ENCODE data around the gene CACNA1D.

The CACNA1D gene

DNA sequence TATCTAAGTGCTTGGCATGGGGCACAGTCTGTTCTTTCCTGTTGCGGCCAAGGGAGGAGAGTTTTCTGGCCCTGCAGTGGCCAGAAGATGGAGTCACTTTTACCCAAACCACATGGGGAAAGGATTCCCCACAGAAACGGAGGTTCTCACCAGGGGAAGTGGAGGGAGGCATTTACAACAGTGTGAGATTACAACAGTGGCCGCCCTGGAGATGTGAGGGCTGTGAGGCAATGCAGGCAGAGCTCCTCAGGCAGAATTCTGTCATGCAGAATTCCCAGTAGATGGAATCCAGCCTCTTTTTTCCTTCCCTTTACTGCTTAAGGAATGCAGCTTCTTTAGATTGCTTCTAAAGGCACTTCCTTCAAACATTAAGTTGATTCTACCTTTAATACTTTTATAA is 83.1 kb downstream of the CACNA1D start:
- no peak overlapping the region for H3K9ac ChIP-seq (ENCODE audit: low read length in 2 of 2)
- no peaks in the 10 kb centered on the region for H3K27me3 ChIP-seq (ENCODE audit: control insufficient read depth in 1 of 2, insufficient read depth in 2 of 2, low read length in 2 of 2)
- H3K36me3 ChIP-seq (ENCODE audit: control insufficient read depth in 2 of 2, insufficient read depth in 2 of 2, low read length in 2 of 2) = no peaks in the 10 kb centered on the region
- no peak overlapping the region for H3K27ac ChIP-seq (ENCODE audit: low read length)
- H3K9me3 ChIP-seq (ENCODE audit: control insufficient read depth in 2 of 2, low read length in 2 of 2) = no peaks in the 10 kb centered on the region
- H3K4me3 ChIP-seq (ENCODE audit: low read length in 2 of 2) = no peak overlapping the region
- H3K4me1 ChIP-seq (ENCODE audit: control insufficient read depth, insufficient read depth, low read length) = peaks cover 9% of the 10 kb centered on the region

DNA sequence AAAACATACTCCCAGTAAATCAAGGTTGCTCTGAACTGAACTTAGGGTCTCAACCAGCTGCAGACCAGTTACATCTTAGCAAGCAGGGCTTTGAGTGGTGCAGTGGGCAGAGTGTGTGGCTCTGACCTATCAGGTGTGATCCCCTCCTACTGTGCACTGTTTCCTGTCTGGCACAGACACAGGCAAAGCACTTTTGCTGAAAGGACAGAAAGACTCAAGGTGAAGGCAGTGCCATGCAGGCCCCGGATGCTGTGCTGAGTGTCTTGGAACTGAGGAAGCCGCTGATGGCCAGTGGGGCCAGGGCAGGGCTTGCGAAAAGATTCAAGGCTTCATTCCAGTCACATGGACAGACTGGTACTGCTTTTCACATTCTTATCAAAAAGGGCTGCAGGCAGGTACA is 85.2 kb downstream of the CACNA1D start:
- no peaks in the 10 kb centered on the region for H3K36me3 ChIP-seq (ENCODE audit: control insufficient read depth in 2 of 2, insufficient read depth in 2 of 2, low read length in 2 of 2)
- H3K9ac ChIP-seq (ENCODE audit: low read length in 2 of 2) = no peak overlapping the region
- H3K27ac ChIP-seq (ENCODE audit: low read length) = no peak overlapping the region
- H3K9me3 ChIP-seq (ENCODE audit: control insufficient read depth in 2 of 2, low read length in 2 of 2) = no peaks in the 10 kb centered on the region
- H3K27me3 ChIP-seq (ENCODE audit: control insufficient read depth in 1 of 2, insufficient read depth in 2 of 2, low read length in 2 of 2) = no peaks in the 10 kb centered on the region
- H3K4me1 ChIP-seq (ENCODE audit: control insufficient read depth, insufficient read depth, low read length) = peaks cover 9% of the 10 kb centered on the region
- no peak overlapping the region for H3K4me3 ChIP-seq (ENCODE audit: low read length in 2 of 2)

DNA sequence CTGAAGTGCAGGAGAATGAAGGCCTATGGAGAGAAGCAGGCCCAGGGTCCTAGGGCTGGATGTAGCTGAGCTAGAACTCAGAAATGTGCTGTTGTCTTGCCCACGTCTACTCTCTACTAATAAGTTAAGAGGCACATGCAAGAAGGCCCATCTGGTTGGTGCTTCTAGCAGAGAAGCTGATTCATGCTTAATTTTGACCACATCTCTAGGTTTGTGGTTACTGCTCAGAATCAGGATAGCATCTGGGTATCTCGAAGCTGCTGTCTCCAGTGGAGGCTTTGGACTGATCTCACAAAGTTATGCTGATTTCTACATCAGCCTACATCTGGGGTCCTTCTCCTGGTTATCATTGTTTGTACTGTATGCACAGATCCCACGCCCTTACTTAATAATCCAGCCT is 87.3 kb downstream of the CACNA1D start:
- Histone ChIP-seq H3K27ac (ENCODE audit: low read length) (no peak overlapping the region), H3K9me3 (ENCODE audit: control insufficient read depth in 2 of 2, low read length in 2 of 2) (no peaks in the 10 kb centered on the region), H3K4me1 (ENCODE audit: control insufficient read depth, insufficient read depth, low read length) (peaks cover 9% of the 10 kb centered on the region), H3K27me3 (ENCODE audit: control insufficient read depth in 1 of 2, insufficient read depth in 2 of 2, low read length in 2 of 2) (no peaks in the 10 kb centered on the region), H3K4me3 (ENCODE audit: low read length in 2 of 2) (no peak overlapping the region), H3K36me3 (ENCODE audit: control insufficient read depth in 2 of 2, insufficient read depth in 2 of 2, low read length in 2 of 2) (no peaks in the 10 kb centered on the region), H3K9ac (ENCODE audit: low read length in 2 of 2) (no peak overlapping the region)

DNA sequence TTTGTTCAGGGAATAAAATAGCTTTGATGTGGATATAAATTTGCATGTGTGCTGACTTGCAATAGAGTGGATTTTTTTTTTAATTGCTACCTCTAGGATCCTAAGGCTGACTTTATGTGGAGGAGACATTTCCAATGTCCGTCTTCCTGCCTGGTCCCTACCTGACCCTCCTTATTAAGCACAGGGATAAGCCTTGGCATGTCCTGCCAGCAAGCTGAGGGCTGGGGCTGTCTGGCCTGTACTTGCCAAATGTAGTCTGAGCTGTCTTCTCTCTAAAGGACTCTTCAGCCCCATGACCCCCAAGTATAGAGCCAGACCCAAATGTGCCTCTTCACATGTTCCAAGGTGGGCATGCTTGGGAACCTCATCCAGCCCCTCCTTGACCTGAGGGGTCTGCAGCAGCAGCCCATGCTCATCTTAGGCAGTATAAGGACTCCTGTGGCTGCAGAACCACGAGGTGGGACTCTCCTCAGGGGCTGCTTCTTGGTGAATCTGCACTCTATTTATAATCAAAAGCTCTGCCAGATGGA is 88.8 kb downstream of the CACNA1D start:
- Histone ChIP-seq H3K4me3 (ENCODE audit: low read length in 2 of 2) (no peak overlapping the region), H3K9ac (ENCODE audit: low read length in 2 of 2) (no peak overlapping the region), H3K4me1 (ENCODE audit: control insufficient read depth, insufficient read depth, low read length) (peaks cover 3% of the 10 kb centered on the region), H3K27me3 (ENCODE audit: control insufficient read depth in 1 of 2, insufficient read depth in 2 of 2, low read length in 2 of 2) (no peaks in the 10 kb centered on the region), H3K36me3 (ENCODE audit: control insufficient read depth in 2 of 2, insufficient read depth in 2 of 2, low read length in 2 of 2) (no peaks in the 10 kb centered on the region), H3K9me3 (ENCODE audit: control insufficient read depth in 2 of 2, low read length in 2 of 2) (no peaks in the 10 kb centered on the region), H3K27ac (ENCODE audit: low read length) (no peak overlapping the region)

DNA sequence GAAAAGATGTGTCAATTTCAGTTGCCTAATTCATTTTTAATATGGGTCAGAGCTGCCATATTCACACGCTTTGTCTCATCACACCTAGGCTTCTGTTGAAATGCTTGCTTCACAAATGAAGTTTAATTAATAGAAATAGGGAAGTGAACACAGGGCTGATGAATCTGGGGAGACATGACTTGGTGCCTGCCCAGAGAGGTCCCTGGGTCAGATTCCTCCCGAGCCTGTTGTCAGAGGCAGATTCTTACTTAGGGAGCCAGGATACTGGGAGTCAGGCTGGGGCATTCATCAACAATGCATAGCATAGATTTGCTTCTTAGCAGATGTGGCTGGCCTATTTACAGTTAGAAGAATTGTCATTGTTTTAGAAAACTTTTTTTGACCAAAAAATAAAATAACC is 90.6 kb downstream of the CACNA1D start:
- Histone ChIP-seq H3K9me3 (ENCODE audit: control insufficient read depth in 2 of 2, low read length in 2 of 2) (no peaks in the 10 kb centered on the region), H3K4me1 (ENCODE audit: control insufficient read depth, insufficient read depth, low read length) (no peaks in the 10 kb centered on the region), H3K9ac (ENCODE audit: low read length in 2 of 2) (no peak overlapping the region), H3K4me3 (ENCODE audit: low read length in 2 of 2) (no peak overlapping the region), H3K36me3 (ENCODE audit: control insufficient read depth in 2 of 2, insufficient read depth in 2 of 2, low read length in 2 of 2) (no peaks in the 10 kb centered on the region), H3K27ac (ENCODE audit: low read length) (no peak overlapping the region), H3K27me3 (ENCODE audit: control insufficient read depth in 1 of 2, insufficient read depth in 2 of 2, low read length in 2 of 2) (no peaks in the 10 kb centered on the region)

DNA sequence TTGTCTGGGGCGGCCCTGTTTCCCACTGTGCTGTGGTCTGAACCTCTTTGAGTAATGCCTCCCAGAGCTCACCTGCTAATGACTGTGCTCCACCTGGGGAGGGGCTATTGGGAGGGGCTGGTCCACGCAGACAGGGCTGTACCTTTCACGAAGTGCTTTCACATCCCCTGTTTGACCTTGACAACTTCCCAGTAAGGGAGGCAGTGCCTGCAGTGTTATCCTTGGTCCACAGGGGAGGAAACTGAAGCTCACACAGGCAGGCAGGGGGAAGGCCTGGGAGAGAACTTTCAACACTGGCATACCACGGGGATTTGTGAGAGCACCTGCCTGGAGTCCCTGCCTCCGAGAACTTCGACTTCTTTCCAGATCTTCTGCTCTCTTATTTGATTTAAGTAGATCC is 91.2 kb downstream of the CACNA1D start:
- H3K9me3 ChIP-seq (ENCODE audit: control insufficient read depth in 2 of 2, low read length in 2 of 2) = no peaks in the 10 kb centered on the region
- H3K4me1 ChIP-seq (ENCODE audit: control insufficient read depth, insufficient read depth, low read length) = no peaks in the 10 kb centered on the region
- H3K27me3 ChIP-seq (ENCODE audit: control insufficient read depth in 1 of 2, insufficient read depth in 2 of 2, low read length in 2 of 2) = no peaks in the 10 kb centered on the region
- no peaks in the 10 kb centered on the region for H3K36me3 ChIP-seq (ENCODE audit: control insufficient read depth in 2 of 2, insufficient read depth in 2 of 2, low read length in 2 of 2)
- no peak overlapping the region for H3K4me3 ChIP-seq (ENCODE audit: low read length in 2 of 2)
- no peak overlapping the region for H3K27ac ChIP-seq (ENCODE audit: low read length)
- H3K9ac ChIP-seq (ENCODE audit: low read length in 2 of 2) = no peak overlapping the region

DNA sequence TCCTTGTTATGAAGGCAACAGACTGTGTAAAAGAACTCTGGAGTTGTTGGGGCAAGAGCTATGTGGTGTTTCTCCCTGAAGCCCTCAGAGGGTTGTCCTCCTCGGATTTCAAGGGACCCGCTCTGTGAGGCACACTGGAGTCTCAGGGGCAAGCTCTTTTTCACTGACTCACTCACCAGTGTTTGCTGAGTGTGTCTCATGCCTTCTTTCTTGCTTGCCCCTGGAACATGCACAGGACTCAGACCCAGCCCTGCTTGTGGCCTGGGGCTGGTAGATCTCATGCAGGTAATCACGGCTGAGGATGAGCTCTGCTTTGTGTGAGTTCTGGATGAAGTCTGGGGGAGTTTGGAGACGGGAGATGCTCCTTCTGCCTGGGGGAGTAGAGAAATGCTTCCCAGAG is 93.7 kb downstream of the CACNA1D start:
- H3K4me1 ChIP-seq (ENCODE audit: control insufficient read depth, insufficient read depth, low read length) = no peaks in the 10 kb centered on the region
- no peak overlapping the region for H3K27ac ChIP-seq (ENCODE audit: low read length)
- no peaks in the 10 kb centered on the region for H3K9me3 ChIP-seq (ENCODE audit: control insufficient read depth in 2 of 2, low read length in 2 of 2)
- H3K36me3 ChIP-seq (ENCODE audit: control insufficient read depth in 2 of 2, insufficient read depth in 2 of 2, low read length in 2 of 2) = no peaks in the 10 kb centered on the region
- H3K4me3 ChIP-seq (ENCODE audit: low read length in 2 of 2) = no peak overlapping the region
- no peaks in the 10 kb centered on the region for H3K27me3 ChIP-seq (ENCODE audit: control insufficient read depth in 1 of 2, insufficient read depth in 2 of 2, low read length in 2 of 2)
- H3K9ac ChIP-seq (ENCODE audit: low read length in 2 of 2) = no peak overlapping the region

DNA sequence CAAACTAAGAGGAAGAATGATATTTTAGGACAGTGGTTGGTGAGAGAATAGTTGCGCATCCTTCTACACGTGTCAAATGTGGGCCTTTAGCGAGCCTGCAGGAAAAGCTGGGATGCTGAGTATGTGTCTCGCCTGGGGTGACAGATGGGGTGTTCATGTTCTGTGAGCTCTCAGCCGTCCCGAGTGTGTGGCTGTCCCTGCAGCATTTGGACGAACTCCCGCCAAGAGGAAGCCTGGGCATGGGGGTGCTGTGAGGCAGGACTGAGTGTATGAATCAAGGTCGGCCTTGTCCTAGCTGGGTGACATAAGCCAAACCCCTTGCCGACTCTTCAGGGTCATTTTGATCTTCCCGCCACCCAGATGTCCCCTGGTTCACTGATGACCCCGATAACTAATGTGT is 94.8 kb downstream of the CACNA1D start:
- no peak overlapping the region for H3K9ac ChIP-seq (ENCODE audit: low read length in 2 of 2)
- no peaks in the 10 kb centered on the region for H3K9me3 ChIP-seq (ENCODE audit: control insufficient read depth in 2 of 2, low read length in 2 of 2)
- no peaks in the 10 kb centered on the region for H3K4me1 ChIP-seq (ENCODE audit: control insufficient read depth, insufficient read depth, low read length)
- H3K36me3 ChIP-seq (ENCODE audit: control insufficient read depth in 2 of 2, insufficient read depth in 2 of 2, low read length in 2 of 2) = no peaks in the 10 kb centered on the region
- no peak overlapping the region for H3K4me3 ChIP-seq (ENCODE audit: low read length in 2 of 2)
- H3K27ac ChIP-seq (ENCODE audit: low read length) = no peak overlapping the region
- no peaks in the 10 kb centered on the region for H3K27me3 ChIP-seq (ENCODE audit: control insufficient read depth in 1 of 2, insufficient read depth in 2 of 2, low read length in 2 of 2)

DNA sequence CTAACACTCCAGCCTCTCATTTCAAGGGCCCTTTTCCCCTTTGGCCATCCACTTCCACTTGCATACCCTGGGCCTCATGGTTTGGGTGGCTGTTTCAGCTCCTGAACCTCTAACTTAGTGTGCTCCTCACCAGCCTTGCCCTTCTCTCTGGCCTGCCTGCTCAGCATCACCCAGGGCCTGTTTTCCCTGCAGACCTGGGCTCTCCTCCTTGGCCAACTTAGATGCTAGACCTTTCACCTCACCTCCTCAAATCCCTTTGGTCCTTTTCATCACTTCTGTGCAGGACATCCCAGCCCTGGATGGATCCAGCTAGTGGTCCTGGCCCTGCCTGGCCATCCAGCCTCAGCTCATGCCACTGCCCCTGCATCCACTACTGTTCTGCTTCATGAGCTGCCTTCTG is 95.4 kb downstream of the CACNA1D start:
- Histone ChIP-seq H3K4me1 (ENCODE audit: control insufficient read depth, insufficient read depth, low read length) (no peaks in the 10 kb centered on the region), H3K9ac (ENCODE audit: low read length in 2 of 2) (no peak overlapping the region), H3K9me3 (ENCODE audit: control insufficient read depth in 2 of 2, low read length in 2 of 2) (no peaks in the 10 kb centered on the region), H3K36me3 (ENCODE audit: control insufficient read depth in 2 of 2, insufficient read depth in 2 of 2, low read length in 2 of 2) (no peaks in the 10 kb centered on the region), H3K4me3 (ENCODE audit: low read length in 2 of 2) (no peak overlapping the region), H3K27ac (ENCODE audit: low read length) (no peak overlapping the region), H3K27me3 (ENCODE audit: control insufficient read depth in 1 of 2, insufficient read depth in 2 of 2, low read length in 2 of 2) (no peaks in the 10 kb centered on the region)

DNA sequence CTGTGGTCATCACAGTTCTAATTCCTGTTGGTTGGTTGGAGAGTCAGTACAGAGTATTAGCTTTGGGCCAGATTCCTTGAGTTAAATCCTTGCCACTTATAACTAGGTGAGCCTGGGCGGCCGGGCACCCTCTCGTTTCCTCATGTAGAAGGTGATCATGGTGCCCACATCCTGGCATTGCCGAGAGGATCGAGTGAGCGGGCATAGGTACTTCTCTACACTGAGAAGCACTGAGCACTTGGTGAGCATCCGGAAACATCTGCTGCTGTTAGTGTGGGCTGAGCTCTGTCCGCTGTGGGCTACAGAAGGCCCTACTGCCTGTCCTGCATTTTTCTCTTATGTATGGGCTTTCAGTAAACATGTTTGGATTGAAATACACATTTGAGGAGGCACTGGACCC is 96.2 kb downstream of the CACNA1D start:
- no peak overlapping the region for H3K4me3 ChIP-seq (ENCODE audit: low read length in 2 of 2)
- H3K36me3 ChIP-seq (ENCODE audit: control insufficient read depth in 2 of 2, insufficient read depth in 2 of 2, low read length in 2 of 2) = no peaks in the 10 kb centered on the region
- no peaks in the 10 kb centered on the region for H3K4me1 ChIP-seq (ENCODE audit: control insufficient read depth, insufficient read depth, low read length)
- H3K27me3 ChIP-seq (ENCODE audit: control insufficient read depth in 1 of 2, insufficient read depth in 2 of 2, low read length in 2 of 2) = no peaks in the 10 kb centered on the region
- H3K9ac ChIP-seq (ENCODE audit: low read length in 2 of 2) = no peak overlapping the region
- H3K27ac ChIP-seq (ENCODE audit: low read length) = no peak overlapping the region
- no peaks in the 10 kb centered on the region for H3K9me3 ChIP-seq (ENCODE audit: control insufficient read depth in 2 of 2, low read length in 2 of 2)

DNA sequence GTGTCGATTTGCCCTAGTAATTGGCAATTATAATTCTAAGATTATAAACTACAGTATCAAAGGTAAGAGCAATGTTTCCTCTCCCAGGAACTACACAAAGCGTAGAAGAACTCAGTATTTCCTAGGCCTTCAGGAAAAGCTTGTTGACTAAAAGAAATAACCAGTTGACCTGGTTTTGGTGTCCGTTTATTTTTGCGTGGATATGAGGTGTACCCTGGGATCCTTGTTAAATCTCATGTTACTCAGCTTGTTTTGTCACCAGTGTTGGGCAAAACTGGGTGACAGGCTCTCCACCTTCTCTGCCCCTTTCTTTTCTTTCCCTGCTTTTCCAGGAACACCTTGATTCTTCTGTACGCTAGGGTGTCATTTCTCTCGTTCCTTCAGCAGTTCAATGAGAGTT is 97.2 kb downstream of the CACNA1D start:
- no peaks in the 10 kb centered on the region for H3K27me3 ChIP-seq (ENCODE audit: control insufficient read depth in 1 of 2, insufficient read depth in 2 of 2, low read length in 2 of 2)
- H3K4me3 ChIP-seq (ENCODE audit: low read length in 2 of 2) = no peak overlapping the region
- H3K36me3 ChIP-seq (ENCODE audit: control insufficient read depth in 2 of 2, insufficient read depth in 2 of 2, low read length in 2 of 2) = no peaks in the 10 kb centered on the region
- H3K4me1 ChIP-seq (ENCODE audit: control insufficient read depth, insufficient read depth, low read length) = no peaks in the 10 kb centered on the region
- peaks cover 0 to 3% of the 10 kb centered on the region in 2 donors for H3K9me3 ChIP-seq (ENCODE audit: control insufficient read depth in 2 of 2, low read length in 2 of 2)
- H3K9ac ChIP-seq (ENCODE audit: low read length in 2 of 2) = no peak overlapping the region
- no peak overlapping the region for H3K27ac ChIP-seq (ENCODE audit: low read length)
